Naive thymus-derived CD8-positive, alpha-beta T cell (primary cell): ENCODE results near the gene ANXA2. TPM values are rescaled to one million over a fixed set of nuclear protein-coding genes. Genes with fewer than 3 reads are reported as not detected.

Experiments
- ATAC-seq, 2 donors: fragments of 150-1000 bp; cut with Tn5 transposase in 1 of 2; sonication (Bioruptor Pico), chemical (Tn5 transposase) in 1 of 2; 1 replicate in 1 of 2; 2 replicates in 1 of 2; pipeline ENCODE4 v1.10.0; 2021; ENCODE audit warnings: mild to moderate bottlenecking in 2 of 2, moderate library complexity in 2 of 2
- POLR2A ChIA-PET: fragments of 350-600 bp; sonication (Branson Sonifier 250); formaldehyde crosslinking; loops from one replicate; lab custom pipeline; 2021; ENCODE audit warnings: antibody characterized with exemption; lab: Charles Lee
- DNase-seq, 10 donors: peaks; one replicate each; pipeline versions ENCODE4 v3.0.0 to v3.0.0-alpha.2; 2020 to 2022
- H3K27ac Mint-ChIP-seq, 10 donors: one replicate each; pipeline ENCODE4 v1.8.0; 2020 to 2022; ENCODE audit warnings: mild to moderate bottlenecking in 10 of 10, mixed read lengths in 10 of 10, moderate library complexity in 4 of 10, inconsistent platforms in 1 of 10
- H3K27me3 Mint-ChIP-seq, 5 donors: one replicate each; pipeline ENCODE4 v1.8.0; 2021 to 2022; ENCODE audit warnings: mixed read lengths in 5 of 5
- H3K36me3 Mint-ChIP-seq, 3 donors: one replicate each; pipeline ENCODE4 v1.8.0; 2020 to 2022; ENCODE audit warnings: mixed read lengths in 3 of 3, mild to moderate bottlenecking in 2 of 3, inconsistent platforms in 1 of 3
- H3K4me1 Mint-ChIP-seq, 4 donors: one replicate each; pipeline ENCODE4 v1.8.0; 2021 to 2022; ENCODE audit warnings: mixed read lengths in 4 of 4
- H3K4me3 Mint-ChIP-seq, 10 donors: one replicate each; pipeline ENCODE4 v1.8.0; 2020 to 2022; ENCODE audit warnings: mild to moderate bottlenecking in 10 of 10, mixed read lengths in 10 of 10, moderate library complexity in 6 of 10, inconsistent platforms in 1 of 10
- H3K9me3 Mint-ChIP-seq, 9 donors: one replicate each; pipeline ENCODE4 v1.8.0; 2020 to 2022; ENCODE audit warnings: mixed read lengths in 9 of 9, mild to moderate bottlenecking in 3 of 9, inconsistent platforms in 1 of 9, moderate library complexity in 1 of 9
- polyA plus RNA-seq, 3 donors: library from polyadenylated mRNA; unstranded; fragments of 300-500 nt; fragmentation: Illumina TruSeq; gene quantifications; one replicate each; pipeline ENCODE4 v1.2.3, GENCODE V29; 2021
- total RNA-seq, 8 experiments: library from RNA in 2 of 8; stranded (reverse) in 2 of 8; gene quantifications; one replicate each; pipeline ENCODE4 v1.2.3 and lab custom pipeline; 2021 to 2026

ANXA2 gene
- total and polyA plus RNA-seq, 5 experiments from 2014 or later = 12.2 to 159 (median 19.8) TPM

GRCh38 chr15:60356832-60357231, 41.0 kb downstream of the ANXA2 start:
- H3K36me3 Mint-ChIP-seq = peaks cover 5 to 15% (median 6%) of the 10 kb centered on the region in 3 donors
- DNase-seq (no peak), ATAC-seq (no peak)
- H3K9me3 Mint-ChIP-seq = peaks cover 0 to 9% (median 0%) of the 10 kb centered on the region in 9 donors
- H3K4me3 Mint-ChIP-seq = no peak overlapping the region
- H3K4me1 Mint-ChIP-seq = peaks cover 0 to 2% (median 0%) of the 10 kb centered on the region in 4 donors
- H3K27ac Mint-ChIP-seq = no peak overlapping the region
- POLR2A ChIA-PET = no interaction called here
- peaks cover 0 to 7% (median 0%) of the 10 kb centered on the region in 5 donors for H3K27me3 Mint-ChIP-seq

GRCh38 chr15:60355148-60355857, 42.5 kb downstream of the ANXA2 start:
- POLR2A ChIA-PET = no interaction called here
- DNase-seq = no peak
- peaks cover 5 to 16% (median 6%) of the 10 kb centered on the region in 3 donors for H3K36me3 Mint-ChIP-seq
- no peak overlapping the region for H3K4me3 Mint-ChIP-seq
- peaks cover 0 to 7% (median 0%) of the 10 kb centered on the region in 5 donors for H3K27me3 Mint-ChIP-seq
- peak overlapping the region in 2 of 10 donors; percentile 39 to 50 for H3K27ac Mint-ChIP-seq
- peaks cover 0 to 9% (median 0%) of the 10 kb centered on the region in 9 donors for H3K9me3 Mint-ChIP-seq
- no peak for ATAC-seq
- H3K4me1 Mint-ChIP-seq = peaks cover 0 to 2% (median 0%) of the 10 kb centered on the region in 4 donors

- POLR2A ChIA-PET = no interaction called here
- no peak for ATAC-seq
Observed at GRCh38 chr15:60353245-60353920, 44.4 kb downstream of the ANXA2 start.

GRCh38 chr15:60352525-60352924, 45.3 kb downstream of the ANXA2 start:
- peaks cover 5 to 16% (median 13%) of the 10 kb centered on the region in 3 donors for H3K36me3 Mint-ChIP-seq
- peaks cover 0 to 2% (median 0%) of the 10 kb centered on the region in 4 donors for H3K4me1 Mint-ChIP-seq
- no peak for ATAC-seq
- H3K27me3 Mint-ChIP-seq = peaks cover 0 to 7% (median 0%) of the 10 kb centered on the region in 5 donors
- no peak for DNase-seq
- POLR2A ChIA-PET = no interaction called here
- no peak overlapping the region for H3K27ac Mint-ChIP-seq
- no peak overlapping the region for H3K4me3 Mint-ChIP-seq
- peaks cover 0 to 9% (median 0%) of the 10 kb centered on the region in 9 donors for H3K9me3 Mint-ChIP-seq

More at GRCh38 chr15:60353245-60353920, 44.4 kb downstream of the ANXA2 start:
- Mint-ChIP-seq H3K4me1 (peaks cover 0 to 2% (median 0%) of the 10 kb centered on the region in 4 donors), H3K27ac (no peak overlapping the region), H3K4me3 (no peak overlapping the region), H3K27me3 (peaks cover 0 to 7% (median 0%) of the 10 kb centered on the region in 5 donors), H3K36me3 (peaks cover 5 to 16% (median 10%) of the 10 kb centered on the region in 3 donors), H3K9me3 (peaks cover 0 to 9% (median 0%) of the 10 kb centered on the region in 9 donors)
- no peak for DNase-seq

- POLR2A ChIA-PET = no interaction called here
- Mint-ChIP-seq H3K36me3 (peaks cover 5 to 20% (median 18%) of the 10 kb centered on the region in 3 donors), H3K4me3 (no peak overlapping the region), H3K4me1 (peaks cover 0 to 2% (median 0%) of the 10 kb centered on the region in 4 donors), H3K27me3 (peaks cover 0 to 7% (median 0%) of the 10 kb centered on the region in 5 donors), H3K27ac (no peak overlapping the region), H3K9me3 (peaks cover 0 to 9% (median 0%) of the 10 kb centered on the region in 9 donors)
- ATAC-seq (no peak), DNase-seq (no peak)
Observed at GRCh38 chr15:60351066-60351465, 46.7 kb downstream of the ANXA2 start.

- H3K9me3 Mint-ChIP-seq = peaks cover 0 to 9% (median 0%) of the 10 kb centered on the region in 9 donors
- ATAC-seq (no peak), DNase-seq (no peak)
- H3K4me1 Mint-ChIP-seq = peaks cover 0 to 2% (median 0%) of the 10 kb centered on the region in 4 donors
- H3K27me3 Mint-ChIP-seq = peaks cover 0 to 6% (median 0%) of the 10 kb centered on the region in 5 donors
- POLR2A ChIA-PET = no interaction called here
- peaks cover 5 to 18% (median 17%) of the 10 kb centered on the region in 3 donors for H3K36me3 Mint-ChIP-seq
- H3K27ac Mint-ChIP-seq = peak overlapping the region in 1 of 10 donors; percentile 75
- H3K4me3 Mint-ChIP-seq = no peak overlapping the region
Observed at GRCh38 chr15:60350108-60350507, 47.7 kb downstream of the ANXA2 start.

GRCh38 chr15:60349589-60349988, 48.2 kb downstream of the ANXA2 start:
- peak overlapping the region in 2 of 10 donors; percentile 75 to 81 for H3K27ac Mint-ChIP-seq
- peaks cover 0 to 2% (median 0%) of the 10 kb centered on the region in 4 donors for H3K4me1 Mint-ChIP-seq
- peaks cover 5 to 18% (median 15%) of the 10 kb centered on the region in 3 donors for H3K36me3 Mint-ChIP-seq
- ATAC-seq = no peak
- POLR2A ChIA-PET = no interaction called here
- no peak overlapping the region for H3K4me3 Mint-ChIP-seq
- peaks cover 0 to 9% (median 0%) of the 10 kb centered on the region in 9 donors for H3K9me3 Mint-ChIP-seq
- peaks cover 0 to under 1% (median 0%) of the 10 kb centered on the region in 5 donors for H3K27me3 Mint-ChIP-seq
- no peak for DNase-seq

- Mint-ChIP-seq H3K36me3 (peaks cover 2 to 13% (median 7%) of the 10 kb centered on the region in 3 donors), H3K9me3 (no peaks in the 10 kb centered on the region), H3K4me3 (no peak overlapping the region), H3K4me1 (peaks cover 0 to 4% (median 0%) of the 10 kb centered on the region in 4 donors), H3K27ac (peak overlapping the region in 1 of 10 donors; percentile 17), H3K27me3 (peaks cover 0 to 8% (median 0%) of the 10 kb centered on the region in 5 donors)
- DNase-seq (no peak), ATAC-seq (no peak)
- POLR2A ChIA-PET = no interaction called here
Observed at GRCh38 chr15:60347480-60348049, 50.2 kb downstream of the ANXA2 start.

- POLR2A ChIA-PET = no interaction called here
- Mint-ChIP-seq H3K36me3 (peaks cover 0 to 11% (median 4%) of the 10 kb centered on the region in 3 donors), H3K27ac (no peak overlapping the region), H3K27me3 (peaks cover 0 to 11% (median 0%) of the 10 kb centered on the region in 5 donors), H3K4me3 (no peak overlapping the region), H3K9me3 (no peaks in the 10 kb centered on the region), H3K4me1 (peaks cover 0 to 4% (median 0%) of the 10 kb centered on the region in 4 donors)
- no peak for DNase-seq
- ATAC-seq = no peak
Observed at GRCh38 chr15:60346653-60347052, 51.1 kb downstream of the ANXA2 start.

GRCh38 chr15:60346077-60346476, 51.7 kb downstream of the ANXA2 start:
- POLR2A ChIA-PET = no interaction called here
- H3K27me3 Mint-ChIP-seq = peaks cover 0 to 11% (median 0%) of the 10 kb centered on the region in 5 donors
- peaks cover 0 to 11% (median 4%) of the 10 kb centered on the region in 3 donors for H3K36me3 Mint-ChIP-seq
- H3K4me1 Mint-ChIP-seq = peaks cover 0 to 4% (median 0%) of the 10 kb centered on the region in 4 donors
- no peaks in the 10 kb centered on the region for H3K9me3 Mint-ChIP-seq
- ATAC-seq (no peak), DNase-seq (no peak)
- no peak overlapping the region for H3K4me3 Mint-ChIP-seq
- H3K27ac Mint-ChIP-seq = no peak overlapping the region

GRCh38 chr15:60345598-60345997, 52.2 kb downstream of the ANXA2 start:
- Mint-ChIP-seq H3K9me3 (no peaks in the 10 kb centered on the region), H3K4me3 (no peak overlapping the region), H3K27me3 (peaks cover 0 to 16% (median 2%) of the 10 kb centered on the region in 5 donors), H3K27ac (no peak overlapping the region), H3K4me1 (peaks cover 0 to 4% (median 0%) of the 10 kb centered on the region in 4 donors), H3K36me3 (peaks cover 0 to 11% (median 4%) of the 10 kb centered on the region in 3 donors)
- POLR2A ChIA-PET = no interaction called here
- ATAC-seq (no peak), DNase-seq (no peak)

- no peaks in the 10 kb centered on the region for H3K9me3 Mint-ChIP-seq
- peaks cover 0 to 4% (median 0%) of the 10 kb centered on the region in 4 donors for H3K4me1 Mint-ChIP-seq
- no peak overlapping the region for H3K27ac Mint-ChIP-seq
- H3K4me3 Mint-ChIP-seq = no peak overlapping the region
- peaks cover 0 to 11% (median 4%) of the 10 kb centered on the region in 3 donors for H3K36me3 Mint-ChIP-seq
- peaks cover 0 to 22% (median 8%) of the 10 kb centered on the region in 5 donors for H3K27me3 Mint-ChIP-seq
- ATAC-seq (no peak), DNase-seq (no peak)
- POLR2A ChIA-PET = no interaction called here
Observed at GRCh38 chr15:60344987-60345386, 52.8 kb downstream of the ANXA2 start.
